ENCODE measurements around the gene NAGPA. TPM values are rescaled to one million over a fixed set of nuclear protein-coding genes. Genes with fewer than 3 reads are reported as not detected.

NAGPA gene
- total and polyA plus RNA-seq, 2 of the 8 experiments (the other 6 are each of a cell fraction or from before 2014, with no cell fraction given), result 10.1 to 13.2 TPM

DNA sequence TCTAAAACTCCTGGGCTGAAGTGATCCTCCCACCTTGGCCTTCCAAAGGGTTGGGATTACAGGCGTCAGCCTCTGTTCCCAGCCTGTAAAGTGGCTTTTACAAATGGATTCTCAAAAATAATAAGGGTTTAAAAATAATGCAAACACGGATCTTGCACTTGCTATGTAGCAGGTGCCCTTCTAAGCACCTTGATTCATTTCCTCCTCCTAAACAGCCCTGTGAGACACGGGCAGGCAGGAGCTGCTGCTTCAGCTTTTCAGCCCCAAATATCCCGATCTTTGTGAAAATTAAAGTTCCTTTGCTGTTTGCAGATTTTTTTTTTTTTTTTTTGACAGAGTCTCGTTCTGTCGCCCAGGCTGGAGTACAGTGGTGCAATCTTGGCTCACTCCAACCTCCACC lies 31.7 kb downstream of the NAGPA start:
- no peak for DNase-seq (ENCODE audit: low read depth in 1 of 2, low spot score in 2 of 2)
- Histone ChIP-seq H2BK120ac (replicated peaks; ENCODE audit: low read depth, low read length) (no peak overlapping the region), H4K8ac (ENCODE audit: extremely low read depth, insufficient read depth, low read length) (no peak overlapping the region), H3K18ac (ENCODE audit: extremely low read depth, low read length) (no peak overlapping the region), H3K4ac (replicated peaks; ENCODE audit: insufficient read length, low read depth, low read length) (no peak overlapping the region), H2AK5ac (ENCODE audit: low read depth, low read length) (no peak overlapping the region), H4K5ac (ENCODE audit: insufficient read length, low read depth, low read length) (no peak overlapping the region), H2AFZ (ENCODE audit: low read length) (no peak overlapping the region), H3K56ac (replicated peaks; ENCODE audit: insufficient read length, low read depth, low read length) (no peak overlapping the region), H2BK12ac (ENCODE audit: low read depth, low read length) (no peak overlapping the region), H3K4me1 (replicated peaks in 1 of 4; ENCODE audit: control insufficient read depth in 3 of 4, insufficient read depth in 4 of 4, low read length in 3 of 4) (no peaks in the 10 kb centered on the region), H3K79me1 (ENCODE audit: low read depth, low read length) (no peaks in the 10 kb centered on the region; the same call in 1 of the 2 replicates), H3K14ac (ENCODE audit: insufficient read length) (no peak overlapping the region), H2BK5ac (ENCODE audit: low read depth, low read length) (no peak overlapping the region), H4K91ac (replicated peaks; ENCODE audit: insufficient read length, low read length) (no peak overlapping the region), H3K79me2 (ENCODE audit: control insufficient read depth in 1 of 2, insufficient read depth in 2 of 2, low read length in 2 of 2) (no peaks in the 10 kb centered on the region), H3K27me3 (replicated peaks in 1 of 4; ENCODE audit: control insufficient read depth in 3 of 4, extremely low read depth in 1 of 4, insufficient read depth in 3 of 4, low read length in 3 of 4) (no peaks in the 10 kb centered on the region), H3K9me3 (ENCODE audit: insufficient read depth in 2 of 2, low read depth in 1 of 2, low read length in 1 of 2) (no peaks in the 10 kb centered on the region), H3K36me3 (ENCODE audit: control insufficient read depth in 2 of 4, insufficient read depth in 4 of 4, low read length in 3 of 4) (no peaks in the 10 kb centered on the region), H3K23me2 (ENCODE audit: low read depth, low read length) (no peaks in the 10 kb centered on the region), H3K4me2 (ENCODE audit: insufficient read depth in 1 of 2, low read depth in 2 of 2, low read length in 2 of 2) (no peak overlapping the region), H3K27ac (ENCODE audit: low read depth, low read length) (no peak overlapping the region), H2BK15ac (ENCODE audit: low read length) (no peak overlapping the region), H2BK20ac (ENCODE audit: low read length) (no peak overlapping the region), H3K23ac (ENCODE audit: insufficient read length) (no peak overlapping the region), H3K4me3 (ENCODE audit: extremely low read depth in 1 of 4, insufficient read depth in 2 of 4, low read depth in 3 of 4, low read length in 4 of 4) (no peak overlapping the region), H4K20me1 (replicated peaks in 1 of 2; ENCODE audit: control insufficient read depth in 1 of 2, insufficient read depth in 2 of 2, low read length in 2 of 2) (no peaks in the 10 kb centered on the region), H3K9ac (replicated peaks in 1 of 4; ENCODE audit: extremely low read depth in 1 of 4, low read depth in 3 of 4, low read length in 3 of 4) (no peak overlapping the region)
- TF ChIP-seq PHF8 (conservative IDR thresholded peaks at IDR 0.05; ENCODE audit: low read depth, low read length) (no peak), TBP (IDR thresholded peaks at IDR 0.05; ENCODE audit: low read depth, low read length) (no peak), KDM5A (IDR thresholded peaks at IDR 0.05; ENCODE audit: low read length) (no peak)
- WGBS, 2 experiments (ENCODE audit: extremely low coverage in 1 of 2, insufficient coverage in 1 of 2, insufficient read length in 1 of 2, insufficient replicate concordance in 2 of 2, low coverage in 1 of 2, low lambda C conversion rate in 2 of 2, missing lambda C conversion rate in 1 of 2), result 92% methylated on average over 6 of the region's 6 CpGs; no CpG with 5 or more reads in 1 of the 2 experiments
- POLR2A ChIA-PET (ENCODE audit: partially characterized antibody), result interaction anchor here (1.0 to 1.3 kb wide), 2 partner anchors 10 to 74 kb away, joined by 3 to 5 read pairs; no protein-coding TSS in a partner anchor
- no peak for FAIRE-seq
- CTCF ChIA-PET (ENCODE audit: partially characterized antibody), result interaction anchor here (0.5 to 3.4 kb wide), 4 partner anchors 22 to 75 kb away, joined by 3 to 10 read pairs (median 4); no protein-coding TSS in a partner anchor

Data from H1 (cell line).